Keratinocyte (primary cell): ENCODE results near the gene PGLYRP3. TPM values are rescaled to one million over a fixed set of nuclear protein-coding genes. Genes with fewer than 3 reads are reported as not detected.
"Not testable (repeated sequence)": the region's sequence is repeated elsewhere in the genome, so short reads cannot be mapped to it uniquely, and the experiment has no call there.

ENCODE experiments used
- DNase-seq: peaks from one replicate; pipeline ENCODE4 v3.0.0-alpha.2; 2011; ENCODE audit warnings: low read depth, missing footprints, low spot score
- FAIRE-seq: peaks from 2 replicates; lab custom pipeline; 2011; peaks lifted over from hg19 to GRCh38; lab: Jason Lieb, UNC
- H2AFZ ChIP-seq: 2 replicates; pipeline ENCODE4 v1.6.0; 2012; ENCODE audit warnings: low read length, control low read depth, inconsistent platforms; ENCODE audit not compliant: control insufficient read depth
- H3K27ac ChIP-seq: 2 replicates; pipeline ENCODE4 v1.5.1; 2011; ENCODE audit warnings: low read length; ENCODE audit not compliant: control insufficient read depth, insufficient read depth
- H3K27me3 ChIP-seq: 3 replicates; pipeline ENCODE4 v1.6.0; 2011; ENCODE audit warnings: low read length; ENCODE audit not compliant: control insufficient read depth, insufficient read depth; ENCODE audit errors: extremely low read depth
- H3K36me3 ChIP-seq, 2 experiments: 2 replicates in 1 of 2; 3 replicates in 1 of 2; pipeline ENCODE4 v1.5.1; 2011; ENCODE audit warnings: low read length in 2 of 2, mild to moderate bottlenecking in 1 of 2; ENCODE audit not compliant: control insufficient read depth in 2 of 2, insufficient read depth in 2 of 2; ENCODE audit errors: extremely low read depth in 1 of 2
- H3K4me1 ChIP-seq: 3 replicates; pipeline ENCODE4 v1.5.1; 2011; ENCODE audit warnings: low read length; ENCODE audit not compliant: control insufficient read depth, insufficient read depth; ENCODE audit errors: extremely low read depth
- H3K4me2 ChIP-seq: 3 replicates; pipeline ENCODE4 v1.6.0; 2011; ENCODE audit warnings: low read depth, low read length; ENCODE audit not compliant: control insufficient read depth, insufficient read depth; ENCODE audit errors: extremely low read depth
- H3K4me3 ChIP-seq, 3 experiments: fragments of 200-600 bp in 1 of 3; sonication (generic) in 1 of 3; 2 replicates in 2 of 3; 3 replicates in 1 of 3; pipeline ENCODE4 v1.5.1; 2011 to 2016; ENCODE audit warnings: low read length in 3 of 3, mild to moderate bottlenecking in 3 of 3, control low read depth in 2 of 3, inconsistent platforms in 1 of 3, low read depth in 1 of 3, mixed read lengths in 1 of 3, mixed run types in 1 of 3, moderate library complexity in 1 of 3; ENCODE audit not compliant: control insufficient read depth in 2 of 3, insufficient read depth in 2 of 3; ENCODE audit errors: extremely low read depth in 1 of 3
- H3K79me2 ChIP-seq: 2 replicates; pipeline ENCODE4 v1.6.0; 2012; ENCODE audit warnings: low read length; ENCODE audit not compliant: control insufficient read depth, insufficient read depth
- H3K9ac ChIP-seq: 3 replicates; pipeline ENCODE4 v1.6.0; 2011; ENCODE audit warnings: low read length; ENCODE audit not compliant: control insufficient read depth, insufficient read depth; ENCODE audit errors: extremely low read depth
- H3K9me1 ChIP-seq: 3 replicates; pipeline ENCODE4 v1.6.0; 2011; ENCODE audit warnings: low read length; ENCODE audit not compliant: control insufficient read depth, insufficient read depth; ENCODE audit errors: extremely low read depth
- H3K9me3 ChIP-seq: 2 replicates; pipeline ENCODE4 v1.5.1; 2012; ENCODE audit warnings: low read depth, low read length; ENCODE audit not compliant: control insufficient read depth
- H4K20me1 ChIP-seq: 3 replicates; pipeline ENCODE4 v1.6.0; 2011; ENCODE audit warnings: low read length; ENCODE audit not compliant: control insufficient read depth, insufficient read depth; ENCODE audit errors: extremely low read depth
- EZH2 ChIP-seq: IDR thresholded peaks from one replicate; pipeline ENCODE4 v1.6.1; 2012; ENCODE audit warnings: inconsistent platforms, mild to moderate bottlenecking, low read length, moderate library complexity
- dilution Hi-C: fragments of 300-500 bp; cut with MboI; formaldehyde crosslinking; loops from one replicate; pipeline ENCODE4 v1.7.0; 2020; ENCODE audit warnings: low sequenced_read_pairs; ENCODE audit not compliant: extremely low pct_ligation_motif_present
- polyA plus RNA-seq, 5 experiments: library from polyadenylated mRNA; depleted of rRNA in 3 of 5; stranded (reverse) in 3 of 5; stranded (forward) in 1 of 5; unstranded in 1 of 5; fragments of >200 nt; gene quantifications; 1 replicate in 1 of 5; 2 replicates in 3 of 5; 3 replicates in 1 of 5; pipeline versions ENCODE4 v1.2.1 to v1.2.3, GENCODE V29; 2011 to 2012; ENCODE audit warnings: missing spikeins in 2 of 5, low read depth in 1 of 5, low replicate concordance in 1 of 5
- TF ChIP-seq, protein P1 (sequence below), 3 experiments: IDR thresholded peaks in 1 of 3; conservative IDR thresholded peaks in 1 of 3; optimal IDR thresholded peaks in 1 of 3; 2 replicates in 2 of 3; 3 replicates in 1 of 3; pipeline versions ENCODE3 to v1.5.1; 2011; ENCODE audit warnings: low read length in 3 of 3, mild to moderate bottlenecking in 3 of 3, moderate library complexity in 2 of 3, control low read depth in 1 of 3, inconsistent platforms in 1 of 3; ENCODE audit not compliant: insufficient read depth in 2 of 3; ENCODE audit errors: extremely low read depth in 1 of 3

The PGLYRP3 gene
- polyA plus RNA-seq, 1 donor (not counting 4 experiments of a cell fraction or from before 2014, with no cell fraction given), result 0.93 TPM

DNA sequence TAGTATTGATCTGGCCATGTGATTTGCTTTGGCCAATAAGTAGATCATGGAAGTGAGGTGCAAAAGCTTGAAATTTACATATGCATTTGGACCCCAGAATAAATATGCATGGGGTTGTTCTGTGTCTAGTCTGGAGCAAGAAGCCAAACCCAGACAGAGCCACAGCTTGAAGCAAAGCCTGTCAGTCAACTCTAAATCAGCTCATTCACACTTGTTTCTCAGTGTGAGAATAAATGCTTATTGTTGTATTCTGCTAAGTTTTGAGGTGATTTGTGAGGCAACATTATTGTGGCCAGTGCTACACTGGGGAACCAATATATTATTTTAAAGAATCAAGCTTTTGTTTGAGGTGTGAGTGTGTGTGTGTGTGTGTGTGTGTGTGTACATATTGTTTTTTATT lies 12.2 kb upstream of the PGLYRP3 start:
- H3K4me1 ChIP-seq, result no peaks in the 10 kb centered on the region
- no peak for DNase-seq
- H4K20me1 ChIP-seq, result no peaks in the 10 kb centered on the region
- H3K79me2 ChIP-seq, result no peaks in the 10 kb centered on the region
- dilution Hi-C loops, result no loop called here
- H3K27ac ChIP-seq, result no peak overlapping the region
- TF ChIP-seq EZH2, result no peak
- TF ChIP-seq, protein P1, sequence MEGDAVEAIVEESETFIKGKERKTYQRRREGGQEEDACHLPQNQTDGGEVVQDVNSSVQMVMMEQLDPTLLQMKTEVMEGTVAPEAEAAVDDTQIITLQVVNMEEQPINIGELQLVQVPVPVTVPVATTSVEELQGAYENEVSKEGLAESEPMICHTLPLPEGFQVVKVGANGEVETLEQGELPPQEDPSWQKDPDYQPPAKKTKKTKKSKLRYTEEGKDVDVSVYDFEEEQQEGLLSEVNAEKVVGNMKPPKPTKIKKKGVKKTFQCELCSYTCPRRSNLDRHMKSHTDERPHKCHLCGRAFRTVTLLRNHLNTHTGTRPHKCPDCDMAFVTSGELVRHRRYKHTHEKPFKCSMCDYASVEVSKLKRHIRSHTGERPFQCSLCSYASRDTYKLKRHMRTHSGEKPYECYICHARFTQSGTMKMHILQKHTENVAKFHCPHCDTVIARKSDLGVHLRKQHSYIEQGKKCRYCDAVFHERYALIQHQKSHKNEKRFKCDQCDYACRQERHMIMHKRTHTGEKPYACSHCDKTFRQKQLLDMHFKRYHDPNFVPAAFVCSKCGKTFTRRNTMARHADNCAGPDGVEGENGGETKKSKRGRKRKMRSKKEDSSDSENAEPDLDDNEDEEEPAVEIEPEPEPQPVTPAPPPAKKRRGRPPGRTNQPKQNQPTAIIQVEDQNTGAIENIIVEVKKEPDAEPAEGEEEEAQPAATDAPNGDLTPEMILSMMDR (optimal IDR thresholded peaks at IDR 0.05 in 1 of 3, IDR thresholded peaks at IDR 0.05 in 1 of 3, conservative IDR thresholded peaks at IDR 0.05 in 1 of 3; ENCODE audit: extremely low read depth in 1 of 3, insufficient read depth in 2 of 3, low read length in 3 of 3), result no peak
- no peaks in the 10 kb centered on the region for H3K9me1 ChIP-seq
- peaks cover 4% of the 10 kb centered on the region for H3K9me3 ChIP-seq
- H3K9ac ChIP-seq, result no peak overlapping the region
- H3K4me3 ChIP-seq, result no peak overlapping the region
- no peak overlapping the region for H2AFZ ChIP-seq
- no peaks in the 10 kb centered on the region for H3K36me3 ChIP-seq
- H3K27me3 ChIP-seq, result no peaks in the 10 kb centered on the region
- H3K4me2 ChIP-seq, result no peak overlapping the region
- no peak for FAIRE-seq

DNA sequence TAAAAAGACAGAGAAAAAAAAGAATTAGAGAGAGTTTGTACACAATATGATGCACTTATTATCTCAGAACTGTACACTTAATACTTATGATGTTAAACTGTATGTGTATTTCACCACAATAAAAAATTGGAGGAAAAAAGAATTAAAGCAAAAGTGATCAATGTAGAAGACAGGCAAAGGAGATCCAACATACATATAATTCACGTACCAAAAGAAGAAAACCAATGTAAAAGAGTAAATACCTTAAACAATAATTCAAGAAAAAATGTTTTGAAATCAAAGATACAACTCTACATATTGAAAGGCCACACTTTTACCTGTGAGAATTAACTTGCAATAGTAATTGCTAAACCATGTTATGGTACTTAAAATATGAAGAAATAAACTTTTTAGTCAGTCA lies 9.8 kb upstream of the PGLYRP3 start:
- Histone ChIP-seq H3K27me3 (no peaks in the 10 kb centered on the region), H3K4me2 (no peak overlapping the region), H2AFZ (no peak overlapping the region), H3K4me3 (no peak overlapping the region), H3K27ac (no peak overlapping the region), H3K9me3 (peaks cover 4% of the 10 kb centered on the region), H3K9me1 (no peaks in the 10 kb centered on the region), H4K20me1 (no peaks in the 10 kb centered on the region), H3K36me3 (no peaks in the 10 kb centered on the region), H3K4me1 (no peaks in the 10 kb centered on the region), H3K79me2 (no peaks in the 10 kb centered on the region), H3K9ac (no peak overlapping the region)
- TF ChIP-seq EZH2, result no peak
- TF ChIP-seq, protein P1 (optimal IDR thresholded peaks at IDR 0.05 in 1 of 3, IDR thresholded peaks at IDR 0.05 in 1 of 3, conservative IDR thresholded peaks at IDR 0.05 in 1 of 3; ENCODE audit: extremely low read depth in 1 of 3, insufficient read depth in 2 of 3, low read length in 3 of 3), result no peak
- DNase-seq (no peak), FAIRE-seq (no peak)
- dilution Hi-C loops, result no loop called here

DNA sequence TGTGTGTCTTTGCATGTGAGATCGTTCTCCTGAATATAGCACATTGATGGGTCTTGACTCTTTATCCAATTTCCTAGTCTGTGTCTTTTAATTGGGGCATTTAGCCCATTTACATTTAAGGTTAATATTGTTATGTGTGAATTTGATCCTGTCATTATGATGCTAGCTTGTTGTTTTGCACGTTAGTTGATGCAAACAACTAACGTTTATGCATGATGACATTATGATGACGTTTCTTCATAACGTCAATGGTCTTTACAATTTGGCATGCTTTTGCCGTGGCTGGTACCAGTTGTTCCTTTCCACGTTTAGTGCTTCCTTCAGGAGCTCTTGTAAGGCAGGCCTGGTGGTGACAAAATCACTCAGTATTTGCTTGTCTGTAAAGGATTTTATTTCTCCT lies 5.4 kb upstream of the PGLYRP3 start:
- dilution Hi-C loops, H3K36me3 ChIP-seq, H3K27ac ChIP-seq, H3K27me3 ChIP-seq, H3K79me2 ChIP-seq, FAIRE-seq, H3K9ac ChIP-seq, H3K9me3 ChIP-seq, H2AFZ ChIP-seq, H3K9me1 ChIP-seq, DNase-seq, H3K4me3 ChIP-seq, H3K4me1 ChIP-seq, H3K4me2 ChIP-seq, H4K20me1 ChIP-seq: not testable (repeated sequence)

DNA sequence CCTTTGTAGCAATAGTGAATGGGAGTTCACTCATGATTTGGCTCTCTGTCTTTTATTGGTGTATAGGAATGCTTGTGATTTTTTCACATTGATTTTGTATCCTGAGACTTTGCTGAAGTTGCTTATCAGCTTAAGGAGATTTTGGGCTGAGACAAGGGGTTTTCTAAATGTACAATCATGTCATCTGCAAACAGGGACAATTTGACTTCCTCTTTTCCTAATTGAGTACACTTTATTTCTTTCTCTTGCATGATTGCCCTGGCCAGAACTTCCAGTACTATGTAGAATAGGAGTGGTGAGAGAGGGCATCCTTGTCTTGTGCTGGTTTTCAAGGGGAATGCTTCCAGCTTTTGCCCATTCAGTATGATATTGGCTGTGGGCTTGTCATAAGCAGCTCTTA lies 3.3 kb upstream of the PGLYRP3 start:
- H3K36me3 ChIP-seq, H3K4me2 ChIP-seq, H3K9me1 ChIP-seq, H3K27me3 ChIP-seq, H3K4me3 ChIP-seq, H4K20me1 ChIP-seq, H3K79me2 ChIP-seq, DNase-seq, H3K27ac ChIP-seq, H3K4me1 ChIP-seq, H3K9me3 ChIP-seq, H3K9ac ChIP-seq, FAIRE-seq, dilution Hi-C loops, H2AFZ ChIP-seq: not testable (repeated sequence)
